ENCODE measurements around the gene NR3C2. TPM values are rescaled to one million over a fixed set of nuclear protein-coding genes. Genes with fewer than 3 reads are reported as not detected.

NR3C2 gene
- total RNA-seq, 1 experiment from 2014 or later: 0.26 TPM

GRCh38 chr4:148161601-148162000 is 280.6 kb downstream of the NR3C2 start:
- no TSS peak for BruUV-seq (replicated peaks)
- Histone ChIP-seq H3K4me1 (ENCODE audit: control insufficient read depth, insufficient read depth, low read length) (no peaks in the 10 kb centered on the region), H3K27me3 (ENCODE audit: control insufficient read depth, insufficient read depth, low read length) (no peaks in the 10 kb centered on the region), H3K27ac (ENCODE audit: low read length) (no peak overlapping the region), H3K9me3 (ENCODE audit: control insufficient read depth, insufficient read depth, low read depth, low read length) (no peaks in the 10 kb centered on the region), H3K4me3 (ENCODE audit: low read depth in 2 of 2, low read length in 2 of 2) (no peak overlapping the region), H3K36me3 (ENCODE audit: control insufficient read depth, insufficient read depth, low read length) (no peaks in the 10 kb centered on the region)
- no peak for TF ChIP-seq REST (IDR thresholded peaks at IDR 0.05; ENCODE audit: insufficient read depth in 1 of 2, low read depth in 2 of 2, low read length in 1 of 2)
- no peak for TF ChIP-seq TCF7L2 (IDR thresholded peaks at IDR 0.05; ENCODE audit: low read depth, low read length)
- TF ChIP-seq SIN3A (IDR thresholded peaks at IDR 0.05; ENCODE audit: borderline replicate concordance, insufficient read depth, low read depth, low read length): no peak
- TF ChIP-seq POLR2AphosphoS5 (IDR thresholded peaks at IDR 0.05; ENCODE audit: low read depth, low read length): no peak
- TF ChIP-seq CTCF (IDR thresholded peaks at IDR 0.05): no peak
- CTCF ChIA-PET: no interaction called here
- POLR2A ChIA-PET: no interaction called here
- in situ Hi-C loops (cut with HindIII; ENCODE audit: low pct_unique_long_range_greater_than_20kb, low sequenced_read_pairs) (no loop called here), intact Hi-C loops (cut with micrococcal nuclease; ENCODE audit: unreplicated experiment) (no loop called here)
- DNase-seq (ENCODE audit: low read depth, low spot score) (no peak), ATAC-seq (no peak)

- intact Hi-C loops (cut with micrococcal nuclease; ENCODE audit: unreplicated experiment): no loop called here
- no peak for DNase-seq (ENCODE audit: low read depth, low spot score)
- no peak overlapping the region for H3K4me3 ChIP-seq (ENCODE audit: low read depth in 2 of 2, low read length in 2 of 2)
- H3K27ac ChIP-seq (ENCODE audit: low read length): no peak overlapping the region
- TF ChIP-seq TCF7L2 (IDR thresholded peaks at IDR 0.05; ENCODE audit: low read depth, low read length): no peak
- no peaks in the 10 kb centered on the region for H3K9me3 ChIP-seq (ENCODE audit: control insufficient read depth, insufficient read depth, low read depth, low read length)
- no peaks in the 10 kb centered on the region for H3K36me3 ChIP-seq (ENCODE audit: control insufficient read depth, insufficient read depth, low read length)
- H3K27me3 ChIP-seq (ENCODE audit: control insufficient read depth, insufficient read depth, low read length): no peaks in the 10 kb centered on the region
- ChIA-PET CTCF (no interaction called here), POLR2A (no interaction called here)
- in situ Hi-C loops (cut with HindIII; ENCODE audit: low pct_unique_long_range_greater_than_20kb, low sequenced_read_pairs): no loop called here
- BruUV-seq (replicated peaks): no TSS peak
- ATAC-seq: no peak
- no peaks in the 10 kb centered on the region for H3K4me1 ChIP-seq (ENCODE audit: control insufficient read depth, insufficient read depth, low read length)
Measured at GRCh38 chr4:148159793-148160192, 282.4 kb downstream of the NR3C2 start.

- in situ Hi-C loops (cut with HindIII; ENCODE audit: low pct_unique_long_range_greater_than_20kb, low sequenced_read_pairs) (no loop called here), intact Hi-C loops (cut with micrococcal nuclease; ENCODE audit: unreplicated experiment) (no loop called here)
- POLR2A ChIA-PET: no interaction called here
- H3K27ac ChIP-seq (ENCODE audit: low read length): no peak overlapping the region
- H3K4me1 ChIP-seq (ENCODE audit: control insufficient read depth, insufficient read depth, low read length): no peaks in the 10 kb centered on the region
- BruUV-seq (replicated peaks): no TSS peak
- TF ChIP-seq TCF7L2 (IDR thresholded peaks at IDR 0.05; ENCODE audit: low read depth, low read length): no peak
- no peak for TF ChIP-seq CTCF (IDR thresholded peaks at IDR 0.05)
- TF ChIP-seq SIN3A (IDR thresholded peaks at IDR 0.05; ENCODE audit: borderline replicate concordance, insufficient read depth, low read depth, low read length): no peak
- no peak for TF ChIP-seq POLR2AphosphoS5 (IDR thresholded peaks at IDR 0.05; ENCODE audit: low read depth, low read length)
- TF ChIP-seq REST (IDR thresholded peaks at IDR 0.05; ENCODE audit: insufficient read depth in 1 of 2, low read depth in 2 of 2, low read length in 1 of 2): no peak
- DNase-seq (ENCODE audit: low read depth, low spot score) (no peak), ATAC-seq (no peak)
- H3K27me3 ChIP-seq (ENCODE audit: control insufficient read depth, insufficient read depth, low read length): no peaks in the 10 kb centered on the region
- H3K4me3 ChIP-seq (ENCODE audit: low read depth in 2 of 2, low read length in 2 of 2): no peak overlapping the region
- no peaks in the 10 kb centered on the region for H3K9me3 ChIP-seq (ENCODE audit: control insufficient read depth, insufficient read depth, low read depth, low read length)
- CTCF ChIA-PET: no interaction called here
- H3K36me3 ChIP-seq (ENCODE audit: control insufficient read depth, insufficient read depth, low read length): no peaks in the 10 kb centered on the region
Measured at GRCh38 chr4:148154769-148155168, 287.4 kb downstream of the NR3C2 start.

All from Panc1 (cell line).